HL-60/S4 treated with retinoic acid at 250 ng/mL for 4 days and 3 days (cell line): ENCODE data around the gene CELF4.

Experiments used
- in situ Hi-C: fragments of 300-500 bp; cut with MboI; formaldehyde crosslinking; loops from 2 replicates; pipeline ENCODE4 v1.7.0; 2022; ENCODE audit warnings: low sequenced_read_pairs

CELF4 gene

GRCh38 chr18:37447962-37448888, 117.4 kb downstream of the CELF4 start:
- in situ Hi-C loops: no loop called here

GRCh38 chr18:37445836-37446235, 119.8 kb downstream of the CELF4 start:
- in situ Hi-C loops: no loop called here

GRCh38 chr18:37445368-37445767, 120.2 kb downstream of the CELF4 start:
- in situ Hi-C loops: no loop called here

DNA sequence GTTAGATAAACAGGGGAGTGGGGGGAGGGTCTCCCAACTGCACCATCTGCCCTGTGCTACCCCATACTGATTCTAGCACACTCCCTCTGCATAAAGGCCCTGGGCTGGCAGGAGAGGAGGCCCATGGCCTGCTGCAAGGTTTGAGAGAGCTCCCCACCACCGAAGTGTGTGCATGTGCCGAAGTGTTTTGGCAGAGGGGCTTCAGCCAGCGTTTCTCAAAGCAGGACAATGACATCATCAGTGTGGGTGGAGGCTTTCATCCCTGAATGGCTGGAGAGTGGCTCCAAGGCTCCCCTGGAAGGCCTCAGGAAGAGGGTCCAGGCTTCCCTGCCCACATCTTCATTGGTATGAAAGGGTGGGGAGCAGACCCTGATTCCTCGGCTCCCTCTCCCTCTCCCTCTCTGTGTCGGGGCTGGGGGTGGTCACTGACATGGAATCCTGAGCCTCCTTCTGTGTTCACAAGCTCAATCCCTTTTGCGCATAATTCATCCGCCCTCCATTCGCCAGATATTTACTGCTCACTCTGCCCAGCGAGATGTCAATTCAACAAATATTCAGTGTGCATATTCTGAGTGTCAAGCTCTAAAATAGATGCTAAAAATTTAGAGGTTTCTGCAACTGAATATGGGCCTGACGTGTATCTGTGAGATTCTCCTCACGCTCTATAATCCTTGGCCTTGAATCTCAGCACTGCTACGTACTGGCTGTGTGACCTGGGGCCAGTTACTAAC, 122.1 kb downstream of the CELF4 start:
- in situ Hi-C loops: no loop called here

DNA sequence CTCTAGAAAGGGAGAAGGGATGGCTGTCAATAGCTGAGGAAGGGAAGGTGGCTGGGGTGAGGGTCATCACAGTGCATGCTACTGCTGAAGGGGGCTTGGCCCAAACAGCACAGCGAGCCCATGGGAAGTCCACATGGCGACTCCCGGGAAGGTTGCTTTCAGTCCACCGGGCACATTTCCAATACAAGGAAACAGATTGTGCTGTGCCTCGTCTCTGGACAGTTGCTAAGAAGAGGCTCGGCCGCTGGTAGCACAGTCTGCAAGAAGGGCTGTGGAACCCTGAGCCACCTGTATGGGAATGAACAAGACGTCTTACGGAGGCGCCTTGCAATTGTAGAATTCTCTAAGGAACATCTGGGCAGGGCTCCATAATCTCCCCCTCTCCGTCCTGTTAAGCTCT, 123.1 kb downstream of the CELF4 start:
- in situ Hi-C loops: no loop called here

DNA sequence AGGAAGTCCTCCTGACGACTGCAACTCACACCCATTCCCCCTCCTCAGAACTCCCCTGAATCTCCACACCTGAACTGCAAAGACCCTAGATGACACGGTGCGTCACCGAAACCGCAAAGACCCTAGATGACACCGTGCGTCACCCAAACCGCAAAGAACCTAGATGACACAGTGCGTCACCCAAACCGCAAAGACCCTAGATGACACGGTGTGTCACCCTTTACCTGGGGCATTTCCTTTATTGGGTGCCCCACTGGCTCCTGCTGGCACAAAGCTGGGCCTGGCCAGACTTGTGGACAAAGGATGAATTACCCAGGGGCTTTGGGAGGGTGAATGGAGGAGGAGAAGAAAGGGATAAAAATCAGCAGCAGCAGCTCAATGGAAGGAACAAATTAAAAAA, 123.8 kb downstream of the CELF4 start:
- in situ Hi-C loops: no loop called here

DNA sequence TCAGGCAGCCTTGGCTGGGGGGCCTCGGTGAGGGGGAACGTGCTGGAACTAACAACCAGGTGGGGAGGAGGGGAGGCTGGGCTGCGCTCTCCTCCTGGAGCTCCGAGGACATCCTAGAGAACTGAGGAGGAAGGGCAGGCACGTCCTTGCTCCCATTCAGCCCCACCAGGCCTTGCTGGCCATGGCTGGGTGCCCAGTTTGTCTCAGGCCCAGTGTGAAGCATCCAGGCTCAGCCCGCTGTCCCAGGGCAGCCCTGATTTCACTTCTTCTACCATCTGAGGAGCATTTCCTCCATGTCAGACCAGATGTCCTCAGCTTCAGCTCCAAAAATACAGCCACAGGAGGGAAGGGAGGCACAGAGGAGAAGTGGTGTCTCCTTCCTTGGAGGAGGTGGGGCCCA, 125.4 kb downstream of the CELF4 start:
- in situ Hi-C loops: no loop called here

DNA sequence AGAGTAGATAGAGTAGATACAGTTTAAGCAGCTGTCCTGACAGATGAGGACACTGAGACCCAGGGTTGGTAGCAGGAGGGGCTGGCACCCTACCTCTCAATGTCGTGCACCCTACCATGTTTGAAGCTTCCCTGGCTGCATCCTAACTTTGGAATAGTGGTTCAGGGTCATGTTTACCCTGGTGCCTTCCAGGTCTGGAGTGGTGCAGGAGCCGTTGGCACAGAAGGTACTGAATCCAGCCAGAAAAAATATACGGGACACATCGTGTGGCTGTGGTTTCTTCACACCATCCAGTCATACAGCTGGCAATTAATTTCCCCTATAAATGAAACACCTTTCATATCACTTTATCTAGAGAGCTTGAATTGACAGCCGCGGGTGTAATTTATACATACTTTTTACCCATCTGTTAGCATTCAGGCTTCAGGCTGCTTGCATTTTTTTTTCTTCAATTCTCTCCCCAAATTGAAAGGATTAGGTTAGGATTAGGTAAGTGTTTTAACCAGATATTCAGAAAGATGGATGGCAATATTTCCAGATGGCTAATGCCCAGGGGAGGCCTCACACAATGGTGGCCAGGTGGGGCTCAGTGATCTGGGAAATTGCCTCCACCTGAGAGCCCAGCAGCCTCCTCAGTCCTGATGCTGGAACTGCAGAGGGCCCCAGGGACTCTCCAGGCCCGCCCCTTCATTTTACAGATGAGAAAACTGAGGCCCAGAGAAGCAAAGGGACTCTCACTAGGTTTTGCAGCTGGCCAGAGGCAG, 127.0 kb downstream of the CELF4 start:
- in situ Hi-C loops: no loop called here

DNA sequence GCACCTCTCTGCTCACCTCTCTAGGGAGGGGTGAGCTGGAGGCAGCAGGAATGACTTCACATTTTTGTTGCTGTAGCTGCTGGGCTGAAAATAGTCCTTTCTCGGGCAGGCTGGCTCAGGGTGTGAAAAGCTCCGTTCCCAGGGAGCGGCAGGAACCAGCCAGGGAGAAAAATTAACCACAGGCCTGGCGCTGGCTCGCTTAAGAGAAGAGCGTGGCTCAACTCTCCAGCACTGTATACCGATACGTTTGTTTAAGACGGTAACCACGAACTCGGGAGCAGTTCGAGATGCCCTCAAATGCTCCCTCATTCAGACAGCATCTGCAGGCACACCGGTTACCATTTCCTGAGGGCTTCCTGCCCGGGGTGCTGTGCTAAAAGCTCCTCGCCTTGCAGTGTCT, 129.6 kb downstream of the CELF4 start:
- in situ Hi-C loops: no loop called here

DNA sequence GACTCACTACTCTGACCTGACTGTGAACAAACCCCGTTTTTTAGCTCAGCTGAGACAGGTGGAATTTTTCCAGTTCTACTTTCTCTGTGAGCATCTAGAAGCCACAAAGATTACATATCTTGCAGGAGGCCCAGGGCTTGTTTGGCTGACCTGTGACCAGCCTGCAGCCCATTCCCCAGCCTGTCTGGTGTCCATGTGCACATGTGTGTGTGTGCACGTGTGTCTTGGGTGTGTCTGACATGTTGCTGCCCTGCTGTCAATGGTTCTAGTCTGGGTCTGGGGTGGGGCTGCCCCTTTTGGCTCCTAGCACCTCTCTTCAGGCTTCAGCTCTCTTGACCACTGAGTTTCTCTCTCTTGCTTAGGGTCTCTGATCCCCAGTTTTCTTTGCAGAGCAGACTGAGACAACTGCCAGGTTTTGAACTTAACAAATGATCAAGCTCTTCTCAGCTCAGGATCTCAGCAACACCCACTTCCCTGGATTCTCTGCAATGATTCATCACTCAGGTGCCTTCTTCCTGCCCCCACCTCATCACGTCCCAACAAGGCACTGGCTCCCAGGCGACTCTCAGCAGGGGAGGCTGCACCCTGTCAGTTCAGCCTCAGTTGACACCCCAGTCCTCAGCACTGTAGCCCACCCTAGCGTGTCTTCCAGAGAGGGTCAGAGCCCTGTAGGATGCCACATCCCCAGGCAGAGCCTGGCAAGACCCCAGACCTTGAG, 130.3 kb downstream of the CELF4 start:
- in situ Hi-C loops: no loop called here

- in situ Hi-C loops: no loop called here
These were observed 131.3 kb downstream of the CELF4 start for GRCh38 chr18:37434161-37434860.

GRCh38 chr18:37432436-37433195, 133.0 kb downstream of the CELF4 start:
- in situ Hi-C loops: no loop called here

GRCh38 chr18:37430357-37431076, 135.1 kb downstream of the CELF4 start:
- in situ Hi-C loops: no loop called here

- in situ Hi-C loops: no loop called here
These were observed 135.8 kb downstream of the CELF4 start for GRCh38 chr18:37429791-37430190.

DNA sequence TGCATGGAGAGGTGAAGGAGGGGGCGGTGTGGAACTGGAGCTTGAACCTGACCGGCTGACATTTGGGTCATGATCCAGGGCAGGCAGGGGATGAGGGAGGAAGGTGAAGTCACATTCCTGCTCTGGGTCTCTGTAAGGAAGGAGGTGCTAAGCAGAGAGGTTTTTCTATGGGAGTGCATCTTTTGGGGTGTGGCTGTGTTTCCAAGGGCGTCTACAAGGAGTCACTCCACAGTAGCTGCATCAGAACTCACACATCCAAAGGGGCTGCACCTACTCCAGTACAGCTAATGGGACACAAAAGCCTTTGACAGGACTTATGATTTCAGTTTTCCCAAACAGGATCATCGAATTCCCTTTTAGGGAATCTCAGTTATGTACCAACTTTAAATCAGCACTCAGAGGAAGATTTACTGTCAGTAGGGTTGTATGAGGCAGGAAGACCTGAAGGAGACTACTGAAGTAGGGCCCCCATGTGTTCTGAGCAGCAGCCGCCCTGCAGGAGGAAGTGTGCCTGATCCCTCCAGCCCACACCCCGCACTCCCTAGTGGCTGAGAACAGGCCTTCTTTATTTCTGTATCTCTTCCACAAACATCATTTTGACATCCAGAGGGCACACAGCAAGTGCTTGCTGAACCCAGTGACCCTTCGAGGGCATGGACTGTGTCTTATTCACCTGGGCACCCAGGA, 137.2 kb downstream of the CELF4 start:
- in situ Hi-C loops: no loop called here

DNA sequence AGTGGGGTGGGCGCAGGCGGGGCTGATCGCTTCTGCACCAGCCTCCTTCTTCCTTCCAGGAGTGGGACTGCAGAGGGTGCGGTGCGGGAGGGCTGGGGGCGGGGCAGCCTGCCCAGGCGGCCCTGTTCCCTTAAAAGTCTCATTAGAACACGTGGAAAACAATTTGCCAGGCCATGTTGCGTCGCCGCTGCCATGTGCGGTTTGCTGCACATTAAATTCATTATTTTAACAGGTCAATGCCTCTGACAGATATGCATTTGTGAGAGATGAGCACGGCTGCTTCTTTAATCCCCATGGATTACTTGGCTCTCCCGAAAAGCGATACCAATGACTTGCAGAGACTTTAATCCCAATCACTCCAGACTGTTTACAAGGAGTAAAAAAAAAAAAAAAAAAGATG, 139.0 kb downstream of the CELF4 start:
- in situ Hi-C loops: no loop called here

- in situ Hi-C loops: no loop called here
These were observed 140.4 kb downstream of the CELF4 start for GRCh38 chr18:37425222-37425621.

- in situ Hi-C loops: no loop called here
These were observed 141.1 kb downstream of the CELF4 start for GRCh38 chr18:37424507-37424906.
